GM18505 (cell line): ENCODE data around the gene PLCD3.

ENCODE experiments used
- ATAC-seq: cut with Tn5 transposase; IDR thresholded peaks from one replicate; pipeline ENCODE4 v1.9.1; 2021; ENCODE audit not compliant: unreplicated experiment
- POLR2A ChIP-seq: IDR thresholded peaks from 4 replicates; pipeline ENCODE4 v1.6.1; 2011; ENCODE audit warnings: borderline replicate concordance; ENCODE audit not compliant: insufficient read depth, insufficient read length; ENCODE audit errors: extremely low read depth

The PLCD3 gene

GRCh38 chr17:45088741-45089140 is 43.6 kb downstream of the PLCD3 start:
- no peak for ATAC-seq
- no peak for TF ChIP-seq POLR2A

DNA sequence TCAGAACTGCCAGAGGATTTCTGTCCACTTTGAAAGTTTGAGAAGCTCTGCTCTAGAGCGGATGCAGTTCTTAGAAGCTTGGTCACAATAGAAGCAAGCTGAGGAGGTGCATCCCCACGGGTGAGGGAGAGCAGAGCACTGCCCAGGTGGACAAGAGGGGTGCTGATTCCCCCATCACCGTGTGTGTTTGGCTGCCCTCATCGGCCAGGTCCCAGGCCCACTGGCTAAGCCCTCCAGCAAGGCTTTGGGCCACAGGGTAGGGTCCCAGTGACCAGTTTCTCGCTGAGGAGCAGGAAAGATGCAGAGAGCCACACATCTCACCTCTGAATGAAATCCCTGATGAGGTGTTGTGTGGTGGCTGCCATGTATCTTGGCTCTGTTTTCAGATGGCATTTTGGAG is 44.3 kb downstream of the PLCD3 start:
- ATAC-seq: no peak
- TF ChIP-seq POLR2A: no peak

DNA sequence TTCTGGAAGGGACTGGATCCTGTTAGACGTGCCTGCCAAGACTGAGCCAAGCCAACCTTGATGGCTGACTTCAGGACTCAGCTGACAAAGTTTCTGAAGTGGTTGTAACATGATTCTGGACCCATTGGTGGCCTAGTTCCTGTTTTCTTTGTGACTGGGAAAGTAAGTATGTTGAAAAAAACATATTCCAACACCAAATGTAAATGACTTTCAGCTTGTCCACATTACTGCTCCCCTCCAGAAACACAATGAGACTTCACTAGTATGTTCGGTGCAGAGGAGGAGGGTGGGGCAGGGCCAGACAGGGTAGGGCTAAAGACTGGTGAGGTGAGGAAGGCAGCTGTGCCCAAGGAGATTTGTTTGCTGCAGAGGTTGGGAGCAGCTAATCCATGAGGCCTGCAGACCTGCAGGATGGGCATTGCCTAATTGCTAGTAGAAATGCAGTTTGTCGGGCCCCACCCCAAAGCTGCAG is 44.8 kb downstream of the PLCD3 start:
- no peak for ATAC-seq
- TF ChIP-seq POLR2A: no peak

DNA sequence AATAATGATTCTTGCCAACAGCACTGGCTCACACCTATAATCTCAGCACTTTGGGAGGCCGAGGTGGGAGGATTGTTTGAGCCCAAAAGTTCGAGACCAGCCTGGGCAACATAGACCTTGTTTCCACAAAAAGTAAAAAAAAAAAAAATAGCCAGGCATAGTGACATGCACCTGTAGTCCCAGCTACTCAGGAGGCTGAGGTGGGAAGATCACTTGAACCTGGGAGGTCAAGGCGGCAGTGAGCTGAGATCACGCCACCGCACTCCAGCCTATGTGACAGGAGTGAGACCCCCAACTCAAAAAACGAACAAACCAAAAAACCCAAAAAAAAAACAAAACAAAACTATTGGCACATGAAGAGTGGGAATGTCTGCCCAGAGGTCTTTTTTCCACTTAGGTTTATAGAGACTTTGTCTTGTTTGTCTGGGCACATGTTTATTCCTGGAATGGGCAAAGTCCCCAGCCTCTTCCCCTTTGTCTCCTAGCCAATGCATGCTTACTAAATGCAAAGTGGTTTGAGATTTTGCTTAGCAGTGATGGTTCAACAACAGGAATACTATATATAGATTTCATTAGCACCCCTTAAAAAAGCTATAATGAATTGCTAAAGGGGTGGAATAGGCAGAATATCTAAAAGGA is 45.3 kb downstream of the PLCD3 start:
- no peak for TF ChIP-seq POLR2A
- no peak for ATAC-seq

GRCh38 chr17:45086391-45086790 is 45.9 kb downstream of the PLCD3 start:
- ATAC-seq: no peak
- TF ChIP-seq POLR2A: no peak

- no peak for TF ChIP-seq POLR2A
- no peak for ATAC-seq
Measured at GRCh38 chr17:45081047-45081703, 51.1 kb downstream of the PLCD3 start.

- ATAC-seq: no peak
- TF ChIP-seq POLR2A: no peak
Measured at GRCh38 chr17:45077643-45078042, 54.7 kb downstream of the PLCD3 start.

DNA sequence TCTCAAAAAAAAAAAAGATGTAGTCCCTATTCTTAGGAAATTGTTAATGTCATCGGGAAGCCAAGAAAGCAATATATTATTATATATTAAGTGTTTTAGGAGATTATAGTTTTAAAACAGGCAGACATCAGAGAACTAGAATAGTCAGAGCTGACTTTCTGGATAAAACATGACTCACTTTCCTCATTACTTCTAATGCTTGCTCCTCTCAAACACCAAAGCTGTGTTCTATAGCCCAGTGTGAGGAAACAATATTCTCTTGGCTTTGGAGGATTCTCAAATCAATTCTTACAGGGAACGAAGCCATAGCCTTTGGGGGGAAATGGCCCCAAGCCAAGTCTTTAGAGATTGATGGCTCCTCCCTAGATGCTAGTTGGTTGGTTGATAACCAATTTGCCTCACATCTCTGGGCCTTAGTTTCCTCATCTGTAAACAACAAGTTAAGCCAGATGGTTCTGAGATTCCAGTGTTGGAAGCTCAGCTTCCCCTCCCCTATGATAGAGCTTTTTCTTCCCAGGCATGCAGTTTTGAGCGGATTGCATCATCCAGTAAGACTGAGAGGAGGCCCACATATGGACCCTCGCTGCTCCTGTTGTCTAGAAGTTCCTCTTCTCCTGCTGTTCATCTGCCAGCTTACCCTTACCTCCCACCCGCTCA is 58.8 kb downstream of the PLCD3 start:
- no peak for ATAC-seq
- no peak for TF ChIP-seq POLR2A

GRCh38 chr17:45070809-45071208 is 61.5 kb downstream of the PLCD3 start:
- no peak for TF ChIP-seq POLR2A
- no peak for ATAC-seq

DNA sequence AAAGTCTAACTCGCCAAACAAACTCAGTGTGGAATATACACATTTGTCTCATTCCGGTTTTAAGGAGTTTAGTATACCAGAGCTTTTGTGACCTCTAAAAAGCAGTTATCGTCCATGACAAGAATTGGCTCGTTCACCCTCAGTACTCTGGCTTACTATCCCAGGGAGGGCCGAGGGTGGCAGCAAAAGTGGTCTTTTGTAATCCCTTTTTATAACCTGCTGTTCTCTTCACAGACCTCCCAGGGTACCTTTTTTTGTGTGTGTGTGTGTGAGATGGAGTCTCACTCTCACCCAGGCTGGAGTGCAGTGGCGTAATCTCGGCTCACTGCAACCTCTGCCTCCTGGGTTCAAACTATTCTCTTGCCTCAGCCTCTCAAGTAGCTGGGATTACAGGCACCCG is 62.3 kb downstream of the PLCD3 start:
- no peak for ATAC-seq
- no peak for TF ChIP-seq POLR2A

GRCh38 chr17:45067637-45068036 is 64.7 kb downstream of the PLCD3 start:
- ATAC-seq: no peak
- no peak for TF ChIP-seq POLR2A

DNA sequence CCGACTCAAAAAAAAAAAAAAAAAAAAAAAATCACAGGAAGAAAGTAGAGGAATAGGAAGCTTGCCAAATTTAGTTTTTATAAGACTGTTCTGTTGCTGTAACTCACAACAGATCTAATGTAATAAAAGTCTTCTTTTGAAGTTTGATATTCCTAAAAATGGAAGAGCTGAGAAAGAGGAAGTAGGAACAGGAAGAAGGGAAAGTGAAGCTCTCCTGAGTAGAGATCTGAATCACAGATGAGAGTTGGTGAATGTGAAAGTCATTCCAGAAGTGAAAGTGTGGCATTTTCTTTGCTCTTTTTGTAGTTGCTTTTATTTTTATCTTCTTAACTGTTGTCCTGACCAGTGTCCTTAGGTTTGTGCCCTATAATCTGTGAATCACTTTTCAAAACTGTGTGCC is 69.1 kb downstream of the PLCD3 start:
- ATAC-seq: no peak
- no peak for TF ChIP-seq POLR2A

- ATAC-seq: no peak
- no peak for TF ChIP-seq POLR2A
Measured at GRCh38 chr17:45061606-45062205, 70.6 kb downstream of the PLCD3 start.

GRCh38 chr17:45060797-45061605 is 71.3 kb downstream of the PLCD3 start, which contains the start of gene NMT1:
Gene NMT1 (plus strand): TSS chr17:45061317. CDS start chr17:45061330, 13 bp downstream.
- peak; percentile 96 for TF ChIP-seq POLR2A

GRCh38 chr17:45060382-45060796 is 71.9 kb downstream of the PLCD3 start:
- peak; percentile 4 for ATAC-seq
- TF ChIP-seq POLR2A: no peak

More at GRCh38 chr17:45060797-45061605, 71.3 kb downstream of the PLCD3 start, which contains the start of gene NMT1:
- peak; percentile 79 for ATAC-seq
